Gastroesophageal sphincter (tissue), 3 donors: ENCODE measurements around the gene AFAP1.

Experiments
- CTCF ChIP-seq, 4 experiments: fragments of 200-600 bp in 2 of 4; fragments of 450-650 bp in 2 of 4; sonication (generic) in 1 of 4; IDR thresholded peaks; one replicate each; pipeline ENCODE4 v1.5.1; 2017 to 2019; ENCODE audit warnings: antibody characterized with exemption in 4 of 4, mild to moderate bottlenecking in 2 of 4, moderate library complexity in 2 of 4
- EP300 ChIP-seq: sonication (generic); formaldehyde crosslinking; IDR thresholded peaks from one replicate; pipeline ENCODE4 v1.6.1; 2017; ENCODE audit warnings: antibody characterized with exemption, mild to moderate bottlenecking
- POLR2AphosphoS5 ChIP-seq: sonication (generic); formaldehyde crosslinking; IDR thresholded peaks from one replicate; pipeline ENCODE4 v1.6.1; 2017; ENCODE audit warnings: antibody characterized with exemption

GRCh38 chr4:7897811-7898210 is 41.9 kb downstream of the AFAP1 start:
- no peak for TF ChIP-seq CTCF (IDR thresholded peaks at IDR 0.05)
- TF ChIP-seq EP300, result no peak
- TF ChIP-seq POLR2AphosphoS5, result no peak
